Duodenal mucosa (tissue), 2 donors: ENCODE results near the gene CREB3L1.
A peak's percentile ranks its signal among the peaks of the same experiment; 100 is the strongest.
"Not testable (repeated sequence)": the region's sequence is repeated elsewhere in the genome, so short reads cannot be mapped to it uniquely, and the experiment has no call there.

ENCODE experiments used
- H3K27ac ChIP-seq: one replicate; pipeline ENCODE4 v1.7.0; 2013; ENCODE audit warnings: low read depth, low read length
- H3K27me3 ChIP-seq, 2 donors: one replicate each; pipeline ENCODE4 v1.7.0; 2013; ENCODE audit warnings: low read length in 2 of 2, control low read depth in 1 of 2; ENCODE audit not compliant: insufficient read depth in 2 of 2, control insufficient read depth in 1 of 2
- H3K36me3 ChIP-seq, 2 donors: one replicate each; pipeline ENCODE4 v1.7.0; 2013; ENCODE audit warnings: low read length in 2 of 2, control low read depth in 1 of 2; ENCODE audit not compliant: insufficient read depth in 2 of 2, control insufficient read depth in 1 of 2
- H3K4me1 ChIP-seq, 2 donors: one replicate each; pipeline ENCODE4 v1.7.0; 2013; ENCODE audit warnings: low read length in 2 of 2, control low read depth in 1 of 2; ENCODE audit not compliant: insufficient read depth in 2 of 2, control insufficient read depth in 1 of 2
- H3K4me3 ChIP-seq, 2 donors: one replicate each; pipeline ENCODE4 v1.7.0; 2013; ENCODE audit warnings: low read length in 2 of 2, low read depth in 1 of 2
- H3K9ac ChIP-seq, 2 donors: one replicate each; pipeline ENCODE4 v1.7.0; 2013; ENCODE audit warnings: low read length in 2 of 2, low read depth in 1 of 2
- H3K9me3 ChIP-seq, 2 donors: one replicate each; pipeline ENCODE4 v1.7.0; 2013; ENCODE audit warnings: low read length in 2 of 2, control low read depth in 1 of 2; ENCODE audit not compliant: control insufficient read depth in 1 of 2

The CREB3L1 gene

DNA sequence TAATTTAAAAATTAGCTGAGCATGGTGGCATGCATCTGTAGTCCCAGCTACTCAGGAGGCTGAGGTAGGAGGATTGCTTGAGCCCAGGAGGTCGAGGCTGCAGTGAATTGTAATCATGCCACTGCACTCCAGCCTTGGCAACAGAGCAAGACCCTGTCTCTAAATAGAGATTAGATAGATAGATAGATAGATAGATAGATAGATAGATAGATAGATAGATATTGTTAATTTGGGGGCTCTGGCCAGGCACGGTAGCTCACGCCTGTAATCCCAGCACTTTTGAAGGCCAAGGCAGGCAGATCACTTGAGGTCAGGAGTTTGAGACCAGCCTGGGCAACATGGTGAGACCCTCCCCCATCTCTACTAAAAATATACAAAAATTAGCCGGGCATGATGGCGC, 18.1 kb upstream of the CREB3L1 start:
- H3K9ac ChIP-seq, H3K4me3 ChIP-seq, H3K36me3 ChIP-seq, H3K4me1 ChIP-seq, H3K27me3 ChIP-seq, H3K9me3 ChIP-seq, H3K27ac ChIP-seq: not testable (repeated sequence)

DNA sequence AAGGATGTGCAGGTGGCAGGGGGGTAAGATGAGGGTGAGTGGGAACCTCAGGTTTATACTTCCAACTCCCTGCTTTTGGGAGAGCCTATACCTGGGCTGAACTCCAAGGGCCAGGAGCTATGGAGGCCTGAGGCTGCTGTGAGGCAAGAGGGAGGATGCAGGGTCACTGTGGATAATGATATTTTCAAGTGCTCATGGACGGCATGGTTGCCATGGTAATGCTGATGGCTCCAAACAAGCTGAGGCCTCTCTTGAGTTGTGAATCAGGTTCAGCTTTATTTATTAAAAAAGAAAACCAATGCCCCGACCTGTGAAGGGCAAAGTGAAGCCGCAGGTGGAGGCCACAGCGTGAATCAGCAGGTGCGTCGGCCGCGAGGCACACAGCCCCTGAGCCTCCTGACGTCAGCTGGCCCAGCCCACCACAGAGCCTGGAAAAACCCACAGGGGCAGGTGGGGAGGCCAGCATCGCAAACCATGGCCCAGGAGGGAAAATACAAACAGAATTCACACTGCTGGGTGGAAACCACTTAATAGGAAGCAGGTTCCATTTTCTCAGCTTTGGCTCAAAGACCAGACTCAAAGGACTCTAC, 17.4 kb upstream of the CREB3L1 start:
- H3K27me3 ChIP-seq, result no peaks in the 10 kb centered on the region
- no peak overlapping the region for H3K4me3 ChIP-seq
- H3K27ac ChIP-seq, result no peak overlapping the region
- H3K9ac ChIP-seq, result no peak overlapping the region
- no peaks in the 10 kb centered on the region for H3K9me3 ChIP-seq
- H3K36me3 ChIP-seq, result no peaks in the 10 kb centered on the region
- peaks cover 0 to 5% of the 10 kb centered on the region in 2 donors for H3K4me1 ChIP-seq

DNA sequence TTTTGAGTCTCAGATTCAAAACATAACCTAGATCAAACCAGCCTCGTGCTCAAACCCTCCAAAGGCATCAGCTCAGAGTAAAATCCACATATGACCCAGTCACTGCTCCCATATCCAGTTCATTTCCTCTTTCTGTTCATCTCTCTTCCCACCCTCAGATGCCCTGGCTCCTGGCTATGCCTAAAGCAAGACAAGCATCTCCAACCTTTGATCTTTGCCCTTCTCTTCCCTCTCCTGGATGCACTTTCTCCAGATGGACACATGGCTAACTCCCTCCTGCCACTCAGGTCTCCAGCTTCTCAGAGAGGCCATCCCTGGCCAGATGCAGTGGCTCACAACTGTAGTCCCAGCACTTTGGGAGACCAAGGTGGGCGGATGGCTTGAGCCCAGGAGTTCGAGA, 14.3 kb upstream of the CREB3L1 start:
- no peaks in the 10 kb centered on the region for H3K27me3 ChIP-seq
- H3K9me3 ChIP-seq, result no peaks in the 10 kb centered on the region
- H3K4me3 ChIP-seq, result no peak overlapping the region
- no peak overlapping the region for H3K9ac ChIP-seq
- H3K36me3 ChIP-seq, result no peaks in the 10 kb centered on the region
- H3K27ac ChIP-seq, result no peak overlapping the region
- H3K4me1 ChIP-seq, result peaks cover 0 to 5% of the 10 kb centered on the region in 2 donors

DNA sequence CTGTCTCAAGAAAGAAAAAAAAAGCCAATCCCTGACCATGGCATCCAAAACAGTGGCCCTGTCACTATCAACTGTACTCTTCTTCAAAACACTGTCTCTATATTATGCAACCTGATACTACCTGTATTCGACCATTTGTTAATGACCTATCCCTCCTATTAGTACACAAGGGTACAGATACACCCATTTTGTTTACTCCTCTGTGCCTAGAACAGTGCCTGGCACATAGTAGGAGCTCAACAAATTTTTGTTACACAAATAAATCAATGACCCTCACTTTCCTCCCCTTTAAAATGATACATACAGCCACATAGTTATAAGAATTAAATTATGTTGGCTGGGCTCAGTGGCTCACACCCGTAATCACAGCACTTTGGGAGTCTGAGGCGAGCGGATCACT, 13.4 kb upstream of the CREB3L1 start:
- H3K27me3 ChIP-seq, result no peaks in the 10 kb centered on the region
- no peak overlapping the region for H3K4me3 ChIP-seq
- H3K9ac ChIP-seq, result no peak overlapping the region
- H3K36me3 ChIP-seq, result no peaks in the 10 kb centered on the region
- peaks cover 0 to 5% of the 10 kb centered on the region in 2 donors for H3K4me1 ChIP-seq
- no peak overlapping the region for H3K27ac ChIP-seq
- H3K9me3 ChIP-seq, result no peaks in the 10 kb centered on the region

DNA sequence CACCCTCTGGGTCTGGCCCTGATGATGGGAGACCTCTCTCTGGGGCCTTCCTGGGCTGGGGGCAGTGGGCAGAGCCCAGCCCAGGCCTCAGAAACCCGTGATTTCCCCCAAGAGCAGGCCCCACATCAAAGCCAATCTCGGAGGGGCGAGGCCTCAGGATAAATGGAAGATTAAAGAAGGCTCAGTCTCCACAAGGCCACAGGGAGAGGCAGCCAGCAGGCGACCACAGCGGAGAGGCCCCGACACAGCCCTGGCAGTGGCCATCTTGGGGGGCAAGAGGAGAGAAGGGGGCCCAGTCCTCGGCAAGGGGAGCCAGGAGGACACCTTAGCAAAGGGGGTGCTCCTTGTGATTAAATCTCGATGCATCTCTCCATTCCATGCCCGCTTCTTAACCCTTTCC, 12.5 kb upstream of the CREB3L1 start:
- H3K4me3 ChIP-seq, result no peak overlapping the region
- no peak overlapping the region for H3K27ac ChIP-seq
- H3K9ac ChIP-seq, result no peak overlapping the region
- no peaks in the 10 kb centered on the region for H3K27me3 ChIP-seq
- no peaks in the 10 kb centered on the region for H3K36me3 ChIP-seq
- H3K4me1 ChIP-seq, result peaks cover 0 to 5% of the 10 kb centered on the region in 2 donors
- no peaks in the 10 kb centered on the region for H3K9me3 ChIP-seq

DNA sequence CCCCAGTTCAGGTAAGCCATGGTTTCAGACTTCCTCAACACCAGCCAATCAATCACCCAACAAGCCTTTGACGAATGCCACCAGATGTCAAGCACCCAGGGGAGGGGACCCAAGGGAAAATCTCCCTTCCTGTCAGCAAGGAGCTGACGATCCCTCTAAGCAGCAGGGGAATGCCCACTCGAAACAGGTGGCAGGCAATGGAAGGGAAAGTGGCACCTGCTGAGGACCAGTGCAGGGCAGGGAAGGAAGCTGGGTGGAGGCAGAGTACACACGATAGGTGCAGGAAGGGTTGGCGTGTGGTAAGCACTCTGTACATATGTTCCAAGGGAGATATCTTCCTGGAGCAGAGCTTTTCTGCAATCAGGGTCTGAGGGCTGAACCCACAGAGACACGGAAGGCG, 11.7 kb upstream of the CREB3L1 start:
- Histone ChIP-seq H3K9me3 (no peaks in the 10 kb centered on the region), H3K4me3 (no peak overlapping the region), H3K36me3 (no peaks in the 10 kb centered on the region), H3K9ac (no peak overlapping the region), H3K27me3 (no peaks in the 10 kb centered on the region), H3K27ac (no peak overlapping the region), H3K4me1 (peaks cover 0 to 5% of the 10 kb centered on the region in 2 donors)

DNA sequence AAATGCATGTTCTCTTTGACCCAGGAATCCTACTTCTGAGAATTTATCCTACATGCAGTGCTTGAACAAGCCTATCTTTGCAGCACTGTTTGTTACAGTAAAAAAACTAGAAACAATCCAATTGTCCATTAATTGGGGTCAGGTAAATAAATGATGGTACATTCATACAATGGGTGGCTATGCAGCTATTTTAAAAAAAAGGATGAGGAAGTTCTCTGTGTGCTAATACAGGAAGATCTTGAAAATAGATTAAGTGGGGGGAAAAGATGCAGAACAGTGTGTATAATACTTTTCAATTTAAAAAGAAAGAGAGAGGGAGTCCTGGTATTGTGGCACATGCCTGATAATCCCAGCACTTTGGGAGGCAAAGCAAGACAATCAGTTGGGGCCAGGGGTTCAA, 9.5 kb upstream of the CREB3L1 start:
- Histone ChIP-seq H3K4me1 (peaks cover 11 to 20% of the 10 kb centered on the region in 2 donors), H3K27me3 (no peaks in the 10 kb centered on the region), H3K4me3 (no peak overlapping the region), H3K36me3 (no peaks in the 10 kb centered on the region), H3K27ac (no peak overlapping the region), H3K9ac (no peak overlapping the region), H3K9me3 (no peaks in the 10 kb centered on the region)

DNA sequence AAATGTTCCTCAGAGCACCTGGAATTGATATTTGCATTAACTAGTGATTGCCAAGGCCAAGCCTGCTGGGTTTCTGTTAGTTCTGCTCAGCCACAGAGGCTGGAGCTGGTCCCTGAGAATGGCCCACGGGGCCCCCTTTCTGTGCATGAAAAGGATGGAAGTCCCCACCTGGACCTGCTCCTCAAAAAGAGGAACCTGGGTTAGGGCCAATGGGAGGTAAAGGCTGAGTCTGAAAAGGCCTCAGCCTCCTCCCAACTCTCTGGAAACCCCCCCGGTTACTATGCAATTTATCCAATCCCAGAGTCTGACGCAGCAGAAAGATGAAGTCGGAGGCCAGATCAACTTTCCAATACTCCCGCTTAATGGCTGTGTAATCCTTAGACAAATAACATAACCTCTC, 6.8 kb upstream of the CREB3L1 start:
- Histone ChIP-seq H3K4me1 (peaks cover 35 to 45% of the 10 kb centered on the region in 2 donors), H3K27me3 (no peaks in the 10 kb centered on the region), H3K9ac (no peak overlapping the region), H3K9me3 (no peaks in the 10 kb centered on the region), H3K27ac (no peak overlapping the region), H3K36me3 (no peaks in the 10 kb centered on the region), H3K4me3 (no peak overlapping the region)

DNA sequence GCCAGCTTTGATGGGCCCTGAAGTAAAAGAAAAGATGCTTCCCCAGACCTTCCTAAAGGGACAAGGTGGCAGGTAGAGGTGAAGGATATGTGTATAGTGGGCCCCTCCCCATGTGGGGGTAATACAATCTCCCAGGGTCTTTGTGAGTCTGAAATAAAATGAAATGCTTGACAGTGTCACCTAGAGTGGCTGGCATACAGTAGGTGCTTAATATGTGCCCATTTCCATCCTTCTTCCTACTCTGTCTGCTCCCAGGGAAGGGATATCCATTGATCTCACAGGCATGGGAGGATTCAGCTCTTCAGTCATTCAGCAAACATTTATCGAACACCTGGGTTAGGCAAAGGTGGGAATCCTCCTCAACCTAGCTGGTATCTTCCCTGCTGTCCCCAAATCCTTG, 6.1 kb upstream of the CREB3L1 start:
- Histone ChIP-seq H3K4me1 (peaks cover 37 to 51% of the 10 kb centered on the region in 2 donors), H3K36me3 (no peaks in the 10 kb centered on the region), H3K27ac (no peak overlapping the region), H3K4me3 (no peak overlapping the region), H3K9ac (peak overlapping the region in 1 of 2 donors; percentile 1), H3K9me3 (no peaks in the 10 kb centered on the region), H3K27me3 (peaks cover 0 to under 1% of the 10 kb centered on the region in 2 donors)

DNA sequence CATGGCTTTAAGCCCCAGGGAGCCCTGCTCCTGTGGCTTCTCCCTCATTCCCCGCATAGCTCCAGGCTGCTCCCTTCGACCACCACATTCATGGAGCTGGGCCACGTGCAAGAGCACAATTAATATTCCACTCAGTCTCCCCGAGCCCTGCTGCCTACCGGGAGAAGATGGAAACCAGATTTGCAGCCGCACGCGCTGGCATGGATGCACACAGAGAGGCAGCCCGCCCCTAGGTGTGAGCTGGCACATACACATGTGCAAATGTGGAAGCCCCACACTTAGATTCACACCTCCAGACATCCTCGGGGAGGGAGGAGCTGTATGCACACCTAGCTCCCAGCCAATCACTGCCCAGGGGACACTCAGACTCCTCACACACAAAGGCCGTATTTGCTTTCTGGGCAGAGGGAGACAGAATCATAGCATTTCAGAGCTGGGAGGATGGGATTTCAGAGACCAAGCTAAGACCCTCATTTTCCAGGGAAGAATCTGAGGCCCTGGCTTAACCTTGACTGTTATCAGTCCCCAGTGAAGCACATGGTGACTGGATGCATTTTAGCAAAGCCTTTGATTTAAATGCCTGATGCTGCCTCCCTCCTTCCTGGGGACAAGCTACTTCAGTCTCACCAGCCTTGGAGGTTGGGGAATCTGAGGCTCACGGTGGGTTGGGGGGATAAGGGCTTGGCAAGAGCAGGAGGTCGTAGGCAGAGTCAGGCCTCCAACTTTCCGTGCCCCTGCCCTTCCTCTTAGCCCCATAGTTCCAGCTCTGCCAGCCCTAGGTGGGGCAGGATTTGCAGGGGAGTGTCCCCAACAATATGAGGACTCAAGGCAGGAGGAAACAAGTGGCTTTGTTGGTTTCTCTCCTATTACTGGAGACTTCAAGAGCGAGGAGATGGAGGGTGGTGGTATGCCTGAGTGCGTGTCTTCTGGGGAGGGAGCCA, 5.3 kb upstream of the CREB3L1 start:
- peak overlapping the region; percentile 51 for H3K27ac ChIP-seq
- H3K27me3 ChIP-seq, result peaks cover 0 to 3% of the 10 kb centered on the region in 2 donors
- H3K9ac ChIP-seq, result peak overlapping the region; percentile 20 to 48
- H3K36me3 ChIP-seq, result no peaks in the 10 kb centered on the region
- H3K4me3 ChIP-seq, result peak overlapping the region in 1 of 2 donors; percentile 6
- H3K9me3 ChIP-seq, result no peaks in the 10 kb centered on the region
- H3K4me1 ChIP-seq, result peaks cover 44 to 56% of the 10 kb centered on the region in 2 donors
